HG03432 (cell line): ENCODE measurements around the gene ELMO1.

Experiments used
- ATAC-seq: cut with Tn5 transposase; IDR thresholded peaks from one replicate; pipeline ENCODE4 v1.9.1; 2021; ENCODE audit warnings: mild to moderate bottlenecking, moderate library complexity; ENCODE audit not compliant: unreplicated experiment

Gene ELMO1

GRCh38 chr7:37074370-37074769 lies 374.3 kb downstream of the ELMO1 start:
- no peak for ATAC-seq

GRCh38 chr7:37071124-37071523 lies 377.5 kb downstream of the ELMO1 start:
- ATAC-seq = no peak

GRCh38 chr7:37070471-37070870 lies 378.2 kb downstream of the ELMO1 start:
- no peak for ATAC-seq

GRCh38 chr7:37070031-37070430 lies 378.6 kb downstream of the ELMO1 start:
- ATAC-seq = no peak

- ATAC-seq = no peak
Measured at GRCh38 chr7:37069336-37069735, 379.3 kb downstream of the ELMO1 start.

GRCh38 chr7:37068902-37069301 lies 379.8 kb downstream of the ELMO1 start:
- ATAC-seq = no peak

GRCh38 chr7:37068038-37068437 lies 380.6 kb downstream of the ELMO1 start:
- no peak for ATAC-seq

DNA sequence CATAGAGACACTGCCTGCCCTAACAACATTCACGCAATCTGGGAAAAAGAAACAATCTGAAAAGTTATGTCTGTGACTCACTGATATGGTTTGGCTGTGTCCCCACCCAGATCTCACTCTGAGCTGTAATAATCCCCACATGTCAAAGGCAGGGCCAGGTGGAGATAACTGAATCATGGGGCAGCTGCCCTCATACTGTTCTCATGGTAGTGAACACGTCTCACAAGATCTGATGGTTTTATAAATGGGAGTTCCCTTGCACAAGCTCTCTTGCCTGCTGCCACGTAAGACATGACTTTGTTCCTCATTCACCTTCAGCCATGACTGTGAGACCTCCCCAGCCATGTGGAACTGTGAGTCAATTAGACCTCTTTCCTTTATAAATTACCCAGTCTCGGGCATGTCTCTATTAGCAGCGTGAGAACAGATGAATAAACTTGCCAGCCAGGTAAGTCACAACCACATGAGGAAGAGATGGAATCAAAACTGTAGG lies 382.8 kb downstream of the ELMO1 start:
- peak; percentile 73 for ATAC-seq

GRCh38 chr7:37062560-37062859 lies 386.2 kb downstream of the ELMO1 start:
- no peak for ATAC-seq

GRCh38 chr7:37061849-37062559 lies 386.7 kb downstream of the ELMO1 start:
- ATAC-seq = no peak

DNA sequence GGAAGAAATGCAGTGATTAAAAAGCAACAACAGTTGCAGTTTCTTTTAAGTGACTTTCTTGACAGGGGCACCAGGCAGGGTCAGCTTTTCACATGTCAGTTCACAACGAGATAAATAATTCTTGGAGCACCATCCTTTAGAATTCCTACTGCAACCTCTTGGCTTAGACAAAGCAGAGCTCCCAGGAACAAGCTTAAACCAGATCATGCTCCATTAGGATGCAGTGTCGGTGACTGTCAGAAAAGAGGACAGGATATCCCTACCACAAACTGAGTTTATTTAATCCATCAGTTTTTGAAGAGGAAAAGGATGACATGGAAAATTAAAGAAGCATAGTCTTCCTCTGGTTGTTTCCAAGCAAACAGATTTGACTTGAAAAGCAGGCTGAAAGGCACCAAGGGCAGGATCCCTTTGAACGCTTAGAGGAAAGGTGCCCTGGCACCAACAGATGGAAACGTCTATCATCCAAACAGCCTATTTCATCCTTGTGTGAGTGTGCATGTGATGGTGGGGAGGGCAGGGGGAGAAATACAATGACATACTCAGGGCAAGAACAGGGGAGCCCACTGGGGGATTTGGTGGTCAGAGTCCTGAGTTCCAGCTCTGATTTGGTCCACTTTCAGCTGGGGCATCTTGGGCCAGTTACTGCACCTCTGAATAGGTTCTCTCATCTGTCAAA lies 392.3 kb downstream of the ELMO1 start:
- no peak for ATAC-seq

DNA sequence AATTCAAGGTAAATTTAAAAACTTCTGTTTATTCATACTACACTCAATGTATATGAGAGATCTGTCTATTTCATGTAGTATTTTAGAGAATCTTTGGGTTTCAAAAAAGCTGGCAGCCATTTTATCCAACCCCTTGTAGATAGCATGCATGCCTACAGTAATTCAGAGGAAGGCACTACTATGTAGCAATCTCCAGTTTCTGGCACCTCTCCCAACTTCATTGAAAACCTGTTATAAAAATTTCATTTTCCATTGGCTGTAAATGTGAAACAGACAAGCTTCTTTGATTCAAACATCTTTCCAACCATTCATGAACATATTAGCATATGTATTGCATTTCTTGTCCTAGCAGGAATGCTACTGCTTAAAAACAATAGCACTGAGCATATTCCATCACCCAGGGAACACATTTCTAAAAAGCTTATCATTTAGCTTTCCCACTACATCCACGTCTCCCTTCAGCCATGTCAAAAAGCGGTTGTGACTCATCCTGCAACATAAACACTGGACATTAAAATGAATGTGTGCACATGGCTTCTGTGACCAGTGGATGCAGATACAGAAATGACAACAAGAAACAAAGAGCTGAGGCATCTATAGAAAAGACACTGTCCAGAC lies 393.9 kb downstream of the ELMO1 start:
- ATAC-seq = no peak

- no peak for ATAC-seq
Measured at GRCh38 chr7:37052705-37053104, 396.0 kb downstream of the ELMO1 start.

- no peak for ATAC-seq
Measured at GRCh38 chr7:37050801-37051200, 397.9 kb downstream of the ELMO1 start.

DNA sequence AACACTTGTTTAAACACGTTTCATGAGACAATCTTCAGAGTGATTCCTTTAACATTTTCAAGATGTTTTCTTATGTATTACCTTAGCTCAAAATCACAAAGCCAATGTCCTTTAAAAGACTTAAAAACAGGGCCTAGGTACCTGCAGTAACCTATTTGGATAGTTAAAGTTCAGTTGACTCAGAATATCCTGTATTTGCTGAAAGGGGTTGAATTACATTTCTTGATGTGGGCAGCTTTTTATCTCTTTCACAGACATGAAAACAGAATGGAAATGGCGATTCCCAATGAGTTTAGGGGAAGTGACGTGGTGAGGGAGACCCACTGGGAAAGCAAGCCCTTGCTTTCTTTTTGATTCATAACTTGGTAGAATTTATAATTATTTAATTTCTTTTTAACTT lies 400.0 kb downstream of the ELMO1 start:
- no peak for ATAC-seq

GRCh38 chr7:37047260-37047659 lies 401.4 kb downstream of the ELMO1 start:
- no peak for ATAC-seq

GRCh38 chr7:37046531-37047079 lies 402.1 kb downstream of the ELMO1 start:
- no peak for ATAC-seq

- no peak for ATAC-seq
Measured at GRCh38 chr7:37045681-37046179, 402.9 kb downstream of the ELMO1 start.

GRCh38 chr7:37041461-37041860 lies 407.2 kb downstream of the ELMO1 start:
- no peak for ATAC-seq

GRCh38 chr7:37040330-37040729 lies 408.3 kb downstream of the ELMO1 start:
- no peak for ATAC-seq

DNA sequence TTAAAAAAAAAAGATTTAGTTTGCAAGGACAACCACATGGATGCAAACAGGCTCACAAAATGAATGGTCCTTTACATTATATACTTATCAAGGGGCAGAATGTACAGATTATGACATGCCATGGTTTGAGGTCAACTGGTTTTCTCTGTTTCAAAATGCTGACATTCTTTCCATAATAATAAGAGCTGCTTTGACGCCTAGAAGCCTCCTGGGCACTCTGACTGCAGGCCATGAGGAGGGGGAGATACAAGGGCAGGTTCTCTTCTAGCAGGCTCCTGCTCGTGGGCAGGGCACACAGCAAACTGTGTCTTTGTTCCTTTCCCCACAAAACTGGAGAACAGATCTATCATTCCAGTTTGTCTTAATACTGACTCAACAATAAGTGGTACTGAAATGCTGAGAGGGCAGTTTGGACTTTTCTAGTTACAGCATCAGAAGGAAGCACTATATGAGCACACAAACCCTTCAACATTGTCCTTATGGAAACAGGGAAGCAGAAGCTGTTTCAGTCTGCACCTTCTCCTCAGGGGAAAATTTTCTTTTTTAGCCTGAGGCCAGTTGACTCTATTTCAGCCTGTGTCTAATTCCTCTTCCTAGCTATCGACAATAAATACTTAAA lies 409.4 kb downstream of the ELMO1 start:
- no peak for ATAC-seq
